MG63 (cell line): ENCODE data around the gene COL9A1. TPM values are rescaled to one million over a fixed set of nuclear protein-coding genes. Genes with fewer than 3 reads are reported as not detected.

ENCODE experiments used
- DNase-seq: peaks from one replicate; pipeline ENCODE4 v3.0.0-alpha.2; 2020
- H3K27me3 ChIP-seq: fragments of 250-450 bp; sonication (Bioruptor Pico); 2 replicates; pipeline ENCODE4 v1.5.1; 2020; ENCODE audit warnings: mild to moderate bottlenecking, moderate library complexity
- H3K36me3 ChIP-seq: fragments of 250-450 bp; sonication (Bioruptor Pico); 2 replicates; pipeline ENCODE4 v1.5.1; 2020; ENCODE audit warnings: mild to moderate bottlenecking, moderate library complexity
- H3K4me3 ChIP-seq: fragments of 250-450 bp; sonication (Bioruptor Pico); 2 replicates; pipeline ENCODE4 v1.5.1; 2020; ENCODE audit warnings: mild to moderate bottlenecking, moderate library complexity
- H3K9me3 ChIP-seq: fragments of 250-450 bp; sonication (Bioruptor Pico); 2 replicates; pipeline ENCODE4 v1.5.1; 2020; ENCODE audit warnings: mild to moderate bottlenecking, moderate library complexity
- total RNA-seq: library from RNA; depleted of rRNA; stranded (reverse); fragments of >200 nt; shearing (Covaris generic); gene quantifications from 2 replicates; pipeline ENCODE4 v1.2.3, GENCODE V29; 2014; ENCODE audit warnings: low replicate concordance

The COL9A1 gene
- total RNA-seq, 1 experiment from 2014 or later, result not detected

- Histone ChIP-seq H3K36me3 (no peaks in the 10 kb centered on the region), H3K27me3 (peaks cover 8% of the 10 kb centered on the region), H3K4me3 (no peak overlapping the region), H3K9me3 (no peaks in the 10 kb centered on the region)
- no peak for DNase-seq
These were observed 86.1 kb downstream of the COL9A1 start for GRCh38 chr6:70216767-70217166.

DNA sequence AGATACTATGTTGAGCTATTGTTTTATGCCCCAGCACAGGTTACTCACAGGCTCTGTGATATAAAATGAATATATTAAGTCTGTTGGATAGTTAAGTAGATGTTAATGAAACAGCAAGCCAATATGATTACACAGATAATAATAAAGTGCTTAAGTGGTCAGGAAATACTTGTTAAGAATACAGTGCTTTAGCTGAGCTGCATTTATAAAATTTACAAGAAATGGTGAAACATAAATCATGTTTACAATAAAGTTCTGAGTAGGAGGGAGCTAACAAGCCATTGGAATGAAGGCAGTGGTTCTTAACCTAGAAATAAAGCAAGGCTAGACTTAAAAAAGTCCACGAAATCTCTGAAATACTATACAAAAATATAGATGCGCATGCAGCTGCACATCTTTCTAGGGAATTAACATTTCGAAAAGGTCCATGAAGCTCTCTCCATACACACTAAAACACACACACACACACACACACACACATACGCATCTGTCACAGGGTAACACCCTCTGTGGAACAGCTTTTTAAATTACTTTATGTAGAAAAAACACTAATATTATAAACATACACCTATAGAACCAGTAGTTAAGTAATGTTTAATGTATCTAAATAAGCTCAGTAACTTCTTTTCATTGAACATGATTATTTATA lies 87.3 kb downstream of the COL9A1 start:
- no peak for DNase-seq
- Histone ChIP-seq H3K9me3 (no peaks in the 10 kb centered on the region), H3K27me3 (peaks cover 12% of the 10 kb centered on the region), H3K4me3 (no peak overlapping the region), H3K36me3 (no peaks in the 10 kb centered on the region)

GRCh38 chr6:70210462-70210861 lies 92.4 kb downstream of the COL9A1 start:
- DNase-seq, result no peak
- Histone ChIP-seq H3K27me3 (peaks cover 12% of the 10 kb centered on the region), H3K4me3 (no peak overlapping the region), H3K36me3 (no peaks in the 10 kb centered on the region), H3K9me3 (no peaks in the 10 kb centered on the region)

GRCh38 chr6:70208235-70208790 lies 94.6 kb downstream of the COL9A1 start:
- no peak for DNase-seq
- Histone ChIP-seq H3K9me3 (no peaks in the 10 kb centered on the region), H3K27me3 (peaks cover 8% of the 10 kb centered on the region), H3K36me3 (no peaks in the 10 kb centered on the region), H3K4me3 (no peak overlapping the region)

GRCh38 chr6:70198785-70199184 lies 104.1 kb downstream of the COL9A1 start:
- Histone ChIP-seq H3K27me3 (no peaks in the 10 kb centered on the region), H3K4me3 (no peak overlapping the region), H3K36me3 (no peaks in the 10 kb centered on the region), H3K9me3 (no peaks in the 10 kb centered on the region)
- DNase-seq, result no peak

GRCh38 chr6:70196531-70196930 lies 106.4 kb downstream of the COL9A1 start:
- Histone ChIP-seq H3K9me3 (no peaks in the 10 kb centered on the region), H3K36me3 (no peaks in the 10 kb centered on the region), H3K27me3 (no peaks in the 10 kb centered on the region), H3K4me3 (no peak overlapping the region)
- no peak for DNase-seq

DNA sequence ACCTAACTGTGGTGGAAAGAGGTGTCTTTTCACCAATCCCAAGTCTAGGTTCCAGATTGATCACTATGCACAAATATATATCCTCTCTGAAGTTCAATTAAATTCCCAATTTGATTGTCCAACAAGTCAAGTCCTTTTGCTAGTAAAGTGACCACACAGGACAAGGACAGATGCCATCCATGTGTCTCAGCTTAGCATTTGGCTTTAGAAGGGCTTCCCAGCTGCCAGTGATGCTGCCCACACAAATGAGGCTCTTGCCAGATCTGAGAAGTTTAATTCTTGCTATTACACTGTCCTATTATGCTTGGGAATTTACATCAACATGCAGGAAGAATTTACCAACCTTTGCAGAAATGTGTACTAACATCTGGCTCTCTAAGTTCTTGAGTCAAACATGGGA lies 108.5 kb downstream of the COL9A1 start:
- H3K4me3 ChIP-seq, result no peak overlapping the region
- DNase-seq, result no peak
- H3K9me3 ChIP-seq, result no peaks in the 10 kb centered on the region
- H3K36me3 ChIP-seq, result no peaks in the 10 kb centered on the region
- H3K27me3 ChIP-seq, result no peaks in the 10 kb centered on the region

DNA sequence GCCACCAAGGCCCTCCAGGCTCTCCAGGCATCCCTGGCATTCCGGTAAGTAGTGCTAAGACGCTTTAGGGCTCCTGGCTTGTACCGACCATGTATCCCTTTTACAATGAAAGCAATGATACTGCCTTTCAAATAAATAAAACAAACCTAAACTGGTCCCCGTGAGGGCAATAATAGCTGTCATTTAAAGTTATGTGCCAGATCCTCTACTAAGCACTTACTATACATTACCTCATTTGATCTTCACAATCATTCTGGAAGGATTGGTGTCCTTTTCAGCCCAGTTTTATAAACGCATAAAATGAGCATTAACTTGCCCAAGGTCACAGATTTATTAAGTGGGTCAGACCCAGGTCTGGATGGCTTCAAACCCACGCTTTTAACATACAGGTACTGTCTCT lies 114.7 kb downstream of the COL9A1 start:
- DNase-seq, result no peak
- no peaks in the 10 kb centered on the region for H3K36me3 ChIP-seq
- H3K4me3 ChIP-seq, result no peak overlapping the region
- no peaks in the 10 kb centered on the region for H3K9me3 ChIP-seq
- peaks cover 3% of the 10 kb centered on the region; the same call in 1 of the 2 replicates for H3K27me3 ChIP-seq

GRCh38 chr6:70186461-70186860 lies 116.4 kb downstream of the COL9A1 start:
- Histone ChIP-seq H3K27me3 (peaks cover 3% of the 10 kb centered on the region; the same call in 1 of the 2 replicates), H3K4me3 (no peak overlapping the region), H3K9me3 (no peaks in the 10 kb centered on the region), H3K36me3 (no peaks in the 10 kb centered on the region)
- DNase-seq, result no peak

DNA sequence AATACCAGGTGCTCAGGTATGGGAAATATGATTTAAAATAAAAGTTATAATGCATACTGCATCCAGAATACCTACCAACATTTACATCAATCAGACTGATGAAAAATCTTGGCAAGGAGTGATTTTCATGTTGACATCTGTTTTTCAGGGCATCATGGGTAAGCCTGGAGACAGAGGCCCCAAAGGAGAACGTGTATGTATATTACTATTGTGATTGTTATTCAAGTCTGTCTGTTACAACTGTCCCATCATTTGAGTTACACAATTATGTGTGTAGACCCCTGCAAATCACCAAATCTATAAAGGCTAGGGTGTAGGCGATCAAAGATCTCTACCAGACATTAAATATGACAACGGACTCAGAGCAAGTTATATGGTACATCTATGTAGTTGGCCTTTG lies 118.2 kb downstream of the COL9A1 start:
- Histone ChIP-seq H3K36me3 (no peaks in the 10 kb centered on the region), H3K4me3 (no peak overlapping the region), H3K27me3 (peaks cover 3% of the 10 kb centered on the region; the same call in 1 of the 2 replicates), H3K9me3 (no peaks in the 10 kb centered on the region)
- DNase-seq, result no peak

GRCh38 chr6:70183538-70183937 lies 119.3 kb downstream of the COL9A1 start:
- H3K36me3 ChIP-seq, result no peaks in the 10 kb centered on the region
- peaks cover 3% of the 10 kb centered on the region; the same call in 1 of the 2 replicates for H3K27me3 ChIP-seq
- DNase-seq, result no peak
- H3K9me3 ChIP-seq, result no peaks in the 10 kb centered on the region
- no peak overlapping the region for H3K4me3 ChIP-seq

DNA sequence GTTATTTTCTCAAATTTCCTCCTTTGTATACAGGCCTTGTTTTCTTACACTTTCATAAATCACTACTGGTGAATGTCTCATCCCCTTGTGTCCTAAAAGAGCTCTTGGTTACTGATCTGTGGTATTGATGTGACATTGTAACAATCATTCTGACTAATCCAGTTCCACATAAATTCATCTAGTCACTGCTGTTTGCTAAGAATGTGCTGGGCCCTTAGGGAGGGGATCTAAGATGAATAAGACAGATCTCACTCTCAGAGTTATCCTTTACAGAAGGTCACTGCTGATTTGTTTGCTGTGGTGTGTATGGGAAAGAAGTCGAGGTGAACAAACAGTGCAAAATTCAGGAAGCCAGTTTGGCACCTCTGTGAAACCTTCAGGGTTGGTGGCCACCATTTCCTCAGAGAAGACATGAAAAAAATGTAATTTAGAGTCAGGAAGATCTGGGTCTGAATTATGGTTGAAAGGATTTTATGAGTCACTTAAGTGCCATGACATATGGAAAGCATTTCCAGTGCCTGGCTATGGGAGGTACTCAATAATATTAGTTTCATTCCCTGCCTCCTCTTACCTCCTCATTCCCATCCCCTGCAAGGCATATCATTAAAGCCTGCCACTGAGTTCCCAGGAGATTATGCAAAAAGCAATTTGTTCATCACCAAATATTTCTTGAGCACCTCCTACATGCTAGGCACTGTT lies 121.8 kb downstream of the COL9A1 start:
- H3K36me3 ChIP-seq, result no peaks in the 10 kb centered on the region
- H3K9me3 ChIP-seq, result no peaks in the 10 kb centered on the region
- H3K27me3 ChIP-seq, result peaks cover 3% of the 10 kb centered on the region; the same call in 1 of the 2 replicates
- no peak for DNase-seq
- H3K4me3 ChIP-seq, result no peak overlapping the region

DNA sequence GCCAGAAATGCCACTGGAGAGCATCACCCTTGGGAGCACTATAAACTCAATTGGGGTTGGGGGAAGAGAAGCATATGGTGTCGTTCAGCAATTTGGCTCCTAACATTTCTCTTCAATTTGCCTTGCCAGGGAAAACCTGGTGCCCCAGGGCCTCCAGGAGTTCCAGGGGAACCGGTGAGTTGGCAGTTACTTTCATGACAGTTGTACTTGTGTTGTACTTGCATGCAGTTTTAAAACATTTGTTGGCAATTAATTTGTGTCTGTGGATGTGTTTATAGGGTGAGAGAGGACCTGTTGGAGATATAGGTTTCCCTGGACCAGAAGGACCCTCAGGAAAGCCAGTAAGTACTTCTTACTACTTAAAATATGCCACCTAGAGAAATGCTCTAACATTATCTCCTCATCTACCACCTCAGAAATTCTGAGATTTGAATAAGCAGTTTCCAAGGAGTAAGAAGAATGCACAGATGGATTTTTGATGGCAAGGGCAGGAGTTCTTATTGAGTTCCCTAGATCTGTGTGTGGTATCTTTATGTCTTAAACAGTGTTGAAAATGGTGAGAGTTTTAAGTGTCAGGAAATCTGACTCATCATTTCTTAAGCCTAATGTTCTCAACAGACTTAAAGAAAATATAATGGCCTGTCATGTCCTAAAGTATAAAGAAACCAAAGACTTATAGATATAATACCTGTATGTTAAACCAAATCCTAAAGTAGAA lies 122.5 kb downstream of the COL9A1 start:
- Histone ChIP-seq H3K36me3 (no peaks in the 10 kb centered on the region), H3K4me3 (no peak overlapping the region), H3K9me3 (no peaks in the 10 kb centered on the region), H3K27me3 (peaks cover 3% of the 10 kb centered on the region; the same call in 1 of the 2 replicates)
- no peak for DNase-seq

GRCh38 chr6:70176842-70177550 lies 125.9 kb downstream of the COL9A1 start:
- DNase-seq, result no peak
- H3K9me3 ChIP-seq, result no peaks in the 10 kb centered on the region
- H3K4me3 ChIP-seq, result no peak overlapping the region
- no peaks in the 10 kb centered on the region for H3K27me3 ChIP-seq
- H3K36me3 ChIP-seq, result no peaks in the 10 kb centered on the region

DNA sequence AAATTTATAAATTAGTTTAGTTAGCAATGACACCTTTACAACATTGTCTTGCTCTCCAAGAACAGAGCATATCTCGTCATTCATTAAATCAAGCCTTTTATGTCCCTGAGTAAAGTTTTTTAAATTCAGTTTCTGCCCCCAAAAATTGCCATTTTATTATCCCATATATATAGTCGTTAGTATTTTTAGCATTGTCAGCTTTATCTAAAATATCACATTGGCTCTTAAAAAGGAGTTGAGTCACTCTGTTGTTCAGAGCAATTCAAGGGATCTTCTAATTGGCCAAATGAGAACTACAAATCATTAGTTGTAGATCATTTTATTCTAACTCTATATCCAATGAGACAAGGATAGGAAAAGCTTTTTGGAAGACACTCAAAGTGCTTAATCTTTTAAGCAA lies 127.1 kb downstream of the COL9A1 start:
- H3K9me3 ChIP-seq, result no peaks in the 10 kb centered on the region
- H3K4me3 ChIP-seq, result no peak overlapping the region
- H3K27me3 ChIP-seq, result no peaks in the 10 kb centered on the region; the same call in 1 of the 2 replicates
- no peaks in the 10 kb centered on the region for H3K36me3 ChIP-seq
- no peak for DNase-seq

GRCh38 chr6:70172252-70172651 lies 130.6 kb downstream of the COL9A1 start:
- no peaks in the 10 kb centered on the region for H3K36me3 ChIP-seq
- DNase-seq, result no peak
- H3K27me3 ChIP-seq, result peaks cover 7% of the 10 kb centered on the region
- no peak overlapping the region for H3K4me3 ChIP-seq
- no peaks in the 10 kb centered on the region for H3K9me3 ChIP-seq

DNA sequence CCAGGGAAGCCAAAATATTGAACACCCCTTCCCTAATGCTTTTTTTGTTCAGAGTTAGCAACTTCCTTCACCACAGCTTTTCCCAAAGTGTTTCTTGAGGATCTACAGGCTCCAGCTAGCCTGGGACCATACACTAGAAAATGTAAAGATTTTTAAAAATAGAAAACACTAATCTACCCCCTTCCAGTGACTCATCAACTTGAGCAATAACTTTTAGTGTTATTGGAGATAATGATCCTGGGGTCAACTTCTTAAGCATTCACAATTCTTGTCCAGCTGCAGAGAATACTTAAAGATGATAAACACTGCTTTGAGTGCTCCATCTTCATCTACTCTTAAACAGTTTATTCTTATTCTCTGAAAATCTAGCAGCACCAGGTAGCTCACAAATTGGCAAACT lies 131.6 kb downstream of the COL9A1 start:
- H3K27me3 ChIP-seq, result peaks cover 10% of the 10 kb centered on the region
- no peaks in the 10 kb centered on the region for H3K36me3 ChIP-seq
- H3K9me3 ChIP-seq, result no peaks in the 10 kb centered on the region
- no peak for DNase-seq
- no peak overlapping the region for H3K4me3 ChIP-seq
